Measurements from ENCODE around the gene ZBED1. TPM values are rescaled to one million over a fixed set of nuclear protein-coding genes. Genes with fewer than 3 reads are reported as not detected.
"Not testable (repeated sequence)": the region's sequence is repeated elsewhere in the genome, so short reads cannot be mapped to it uniquely, and the experiment has no call there.

The ZBED1 gene
- total and polyA plus RNA-seq, 7 donors: 18.6 to 67.9 (median 37.6) TPM

- intact Hi-C loops (cut with DNase I): no loop called here
- ATAC-seq (no peak), DNase-seq (no peak)
- H3K4me1 ChIP-seq: no peaks in the 10 kb centered on the region
- TF ChIP-seq, protein P1, sequence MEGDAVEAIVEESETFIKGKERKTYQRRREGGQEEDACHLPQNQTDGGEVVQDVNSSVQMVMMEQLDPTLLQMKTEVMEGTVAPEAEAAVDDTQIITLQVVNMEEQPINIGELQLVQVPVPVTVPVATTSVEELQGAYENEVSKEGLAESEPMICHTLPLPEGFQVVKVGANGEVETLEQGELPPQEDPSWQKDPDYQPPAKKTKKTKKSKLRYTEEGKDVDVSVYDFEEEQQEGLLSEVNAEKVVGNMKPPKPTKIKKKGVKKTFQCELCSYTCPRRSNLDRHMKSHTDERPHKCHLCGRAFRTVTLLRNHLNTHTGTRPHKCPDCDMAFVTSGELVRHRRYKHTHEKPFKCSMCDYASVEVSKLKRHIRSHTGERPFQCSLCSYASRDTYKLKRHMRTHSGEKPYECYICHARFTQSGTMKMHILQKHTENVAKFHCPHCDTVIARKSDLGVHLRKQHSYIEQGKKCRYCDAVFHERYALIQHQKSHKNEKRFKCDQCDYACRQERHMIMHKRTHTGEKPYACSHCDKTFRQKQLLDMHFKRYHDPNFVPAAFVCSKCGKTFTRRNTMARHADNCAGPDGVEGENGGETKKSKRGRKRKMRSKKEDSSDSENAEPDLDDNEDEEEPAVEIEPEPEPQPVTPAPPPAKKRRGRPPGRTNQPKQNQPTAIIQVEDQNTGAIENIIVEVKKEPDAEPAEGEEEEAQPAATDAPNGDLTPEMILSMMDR (IDR thresholded peaks at IDR 0.05): no peak
- no peaks in the 10 kb centered on the region for H3K9me3 ChIP-seq
- 97 to 98% (median 97%) methylated on average over 15 of the region's 15 CpGs for WGBS, 3 donors
- H3K27me3 ChIP-seq (ENCODE audit: insufficient read depth in 3 of 3, low read length in 2 of 3): no peaks in the 10 kb centered on the region
- H3K36me3 ChIP-seq (ENCODE audit: insufficient read depth in 1 of 2, low read depth in 1 of 2): no peaks in the 10 kb centered on the region
- no peak overlapping the region for H3K4me3 ChIP-seq
- H3K27ac ChIP-seq: no peak overlapping the region
These were observed 21.4 kb downstream of the ZBED1 start for GRCh38 chrX:2479420-2479780.

- intact Hi-C loops (cut with DNase I): no loop called here
- 87 to 90% (median 87%) methylated on average over 21 of the region's 21 CpGs for WGBS, 3 donors
These were observed 22.0 kb downstream of the ZBED1 start for GRCh38 chrX:2478546-2479419.

GRCh38 chrX:2477313-2477712 is 23.5 kb downstream of the ZBED1 start:
- intact Hi-C loops (cut with DNase I); DNase-seq: not testable (repeated sequence)
- WGBS, 3 donors: 91 to 94% (median 94%) methylated on average over 11 of the region's 11 CpGs

More at GRCh38 chrX:2478546-2479419, 22.0 kb downstream of the ZBED1 start:
- no peaks in the 10 kb centered on the region for H3K27me3 ChIP-seq (ENCODE audit: insufficient read depth in 3 of 3, low read length in 2 of 3)
- ATAC-seq (no peak), DNase-seq (no peak)
- no peak overlapping the region for H3K4me3 ChIP-seq
- TF ChIP-seq, protein P1 (IDR thresholded peaks at IDR 0.05): no peak
- H3K4me1 ChIP-seq: no peaks in the 10 kb centered on the region
- H3K9me3 ChIP-seq: no peaks in the 10 kb centered on the region
- no peak overlapping the region for H3K27ac ChIP-seq
- no peaks in the 10 kb centered on the region for H3K36me3 ChIP-seq (ENCODE audit: insufficient read depth in 1 of 2, low read depth in 1 of 2)

GRCh38 chrX:2474963-2475726 is 25.6 kb downstream of the ZBED1 start:
- TF ChIP-seq, protein P1 (IDR thresholded peaks at IDR 0.05): no peak
- intact Hi-C loops (cut with DNase I): no loop called here
- ATAC-seq: no peak
- Histone ChIP-seq H3K4me3 (no peak overlapping the region), H3K36me3 (ENCODE audit: insufficient read depth in 1 of 2, low read depth in 1 of 2) (no peaks in the 10 kb centered on the region), H3K9me3 (no peaks in the 10 kb centered on the region), H3K4me1 (no peaks in the 10 kb centered on the region), H3K27ac (no peak overlapping the region), H3K27me3 (ENCODE audit: insufficient read depth in 3 of 3, low read length in 2 of 3) (no peaks in the 10 kb centered on the region)
- DNase-seq: no peak
- 87 to 91% (median 90%) methylated on average over 18 of the region's 18 CpGs for WGBS, 3 donors

More at GRCh38 chrX:2477313-2477712, 23.5 kb downstream of the ZBED1 start:
- H3K9me3 ChIP-seq; H3K4me3 ChIP-seq; H3K4me1 ChIP-seq; H3K27ac ChIP-seq; H3K27me3 ChIP-seq (ENCODE audit: insufficient read depth in 3 of 3, low read length in 2 of 3); ATAC-seq; H3K36me3 ChIP-seq (ENCODE audit: insufficient read depth in 1 of 2, low read depth in 1 of 2): not testable (repeated sequence)

- 81 to 92% (median 82%) methylated on average over 20 of the region's 20 CpGs for WGBS, 3 donors
- no peak overlapping the region for H3K27ac ChIP-seq
- H3K36me3 ChIP-seq (ENCODE audit: insufficient read depth in 1 of 2, low read depth in 1 of 2): no peaks in the 10 kb centered on the region
- no peaks in the 10 kb centered on the region for H3K27me3 ChIP-seq (ENCODE audit: insufficient read depth in 3 of 3, low read length in 2 of 3)
- DNase-seq (no peak), ATAC-seq (no peak)
- H3K4me3 ChIP-seq: no peak overlapping the region
- intact Hi-C loops (cut with DNase I): no loop called here
- no peaks in the 10 kb centered on the region for H3K4me1 ChIP-seq
- no peaks in the 10 kb centered on the region for H3K9me3 ChIP-seq
- TF ChIP-seq, protein P1 (IDR thresholded peaks at IDR 0.05): no peak
These were observed 26.4 kb downstream of the ZBED1 start for GRCh38 chrX:2474280-2474962.

- H3K36me3 ChIP-seq (ENCODE audit: insufficient read depth in 1 of 2, low read depth in 1 of 2); intact Hi-C loops (cut with DNase I); H3K4me3 ChIP-seq; H3K27me3 ChIP-seq (ENCODE audit: insufficient read depth in 3 of 3, low read length in 2 of 3); DNase-seq; H3K4me1 ChIP-seq; H3K27ac ChIP-seq; H3K9me3 ChIP-seq: not testable (repeated sequence)
- ATAC-seq: peak in 1 of 4 donors; percentile 47
- WGBS, 3 donors: 78 to 84% (median 80%) methylated on average over 15 of the region's 15 CpGs
These were observed 27.7 kb downstream of the ZBED1 start for GRCh38 chrX:2473064-2473463.

Measured in psoas muscle (tissue), 8 donors.